MM.1S (cell line): ENCODE results near the gene NR1H2.

Experiments used
- DNase-seq: peaks from one replicate; pipeline ENCODE4 v3.0.0-alpha.2; 2015
- H2AFZ ChIP-seq: fragments of 300-600 bp; sonication (generic); 2 replicates; pipeline ENCODE4 v1.6.0; 2016; ENCODE audit warnings: antibody characterized with exemption, low read length
- H3F3A ChIP-seq: fragments of 300-600 bp; sonication (generic); 2 replicates; pipeline ENCODE4 v1.6.1; 2016; ENCODE audit warnings: mild to moderate bottlenecking, antibody characterized with exemption, low read length, moderate library complexity, mixed read lengths; ENCODE audit not compliant: insufficient read depth
- H3K27ac ChIP-seq: fragments of 300-600 bp; sonication (generic); 2 replicates; pipeline ENCODE4 v1.5.1; 2016; ENCODE audit warnings: mild to moderate bottlenecking, low read length
- H3K27me3 ChIP-seq: fragments of 300-600 bp; sonication (generic); replicated peaks from 2 replicates; pipeline ENCODE4 v1.6.0; 2016; ENCODE audit warnings: low read length; ENCODE audit not compliant: insufficient read depth
- H3K36me3 ChIP-seq: fragments of 300-600 bp; sonication (generic); replicated peaks from 2 replicates; pipeline ENCODE4 v1.6.1; 2016; ENCODE audit warnings: mild to moderate bottlenecking, low read length, mixed read lengths; ENCODE audit not compliant: insufficient read depth
- H3K4me1 ChIP-seq: fragments of 300-600 bp; sonication (generic); 2 replicates; pipeline ENCODE4 v1.6.1; 2016; ENCODE audit warnings: low read length, mixed read lengths
- H3K4me2 ChIP-seq: fragments of 300-600 bp; sonication (generic); 2 replicates; pipeline ENCODE4 v1.6.0; 2016; ENCODE audit warnings: low read depth, low read length
- H3K4me3 ChIP-seq: fragments of 300-600 bp; sonication (generic); 2 replicates; pipeline ENCODE4 v1.5.1; 2016; ENCODE audit warnings: low read length, mixed read lengths
- H3K79me2 ChIP-seq: fragments of 300-600 bp; sonication (generic); 2 replicates; pipeline ENCODE4 v1.6.1; 2016; ENCODE audit warnings: mixed run types, low read length, mixed read lengths
- H3K9ac ChIP-seq: fragments of 300-600 bp; sonication (generic); 2 replicates; pipeline ENCODE4 v1.6.1; 2016; ENCODE audit warnings: low read length, mixed read lengths
- H3K9me2 ChIP-seq: fragments of 300-600 bp; sonication (generic); replicated peaks from 2 replicates; pipeline ENCODE4 v1.6.1; 2016; ENCODE audit warnings: mild to moderate bottlenecking, low read length, mixed read lengths; ENCODE audit not compliant: insufficient read depth
- H3K9me3 ChIP-seq: fragments of 300-600 bp; sonication (generic); replicated peaks from 2 replicates; pipeline ENCODE4 v1.6.1; 2016; ENCODE audit warnings: mild to moderate bottlenecking, low read length, mixed read lengths; ENCODE audit not compliant: insufficient read depth
- H4K20me1 ChIP-seq: fragments of 300-600 bp; sonication (generic); 2 replicates; pipeline ENCODE4 v1.6.1; 2016; ENCODE audit warnings: mild to moderate bottlenecking, low read length, moderate library complexity, mixed read lengths; ENCODE audit not compliant: insufficient read depth
- CTCF ChIP-seq: fragments of 300-600 bp; sonication (generic); IDR thresholded peaks from 2 replicates; pipeline ENCODE4 v1.5.1; 2016; ENCODE audit warnings: antibody characterized with exemption, low read length, mixed read lengths
- EZH2 ChIP-seq: fragments of 300-600 bp; sonication (generic); optimal IDR thresholded peaks from 2 replicates; pipeline ENCODE3; 2017; ENCODE audit warnings: low read depth, mild to moderate bottlenecking, antibody characterized with exemption, low read length, mixed read lengths
- EZH2phosphoT487 ChIP-seq: fragments of 300-600 bp; sonication (generic); IDR thresholded peaks from 2 replicates; pipeline ENCODE4 v1.6.1; 2018; ENCODE audit warnings: antibody characterized with exemption, low read length

Gene NR1H2

GRCh38 chr19:50330365-50331078 lies 45.7 kb upstream of the NR1H2 start:
- no peaks in the 10 kb centered on the region for H3F3A ChIP-seq
- no peak for TF ChIP-seq EZH2phosphoT487
- no peak for TF ChIP-seq EZH2
- no peak for TF ChIP-seq CTCF
- H2AFZ ChIP-seq, result no peak overlapping the region

GRCh38 chr19:50331221-50331993 lies 44.9 kb upstream of the NR1H2 start:
- DNase-seq, result no peak

More at GRCh38 chr19:50330365-50331078, 45.7 kb upstream of the NR1H2 start:
- Histone ChIP-seq H3K4me3 (no peak overlapping the region; the same call in 1 of the 2 replicates), H4K20me1 (no peaks in the 10 kb centered on the region), H3K4me1 (peaks cover 5% of the 10 kb centered on the region; the same call in 1 of the 2 replicates), H3K27me3 (peaks cover 58% of the 10 kb centered on the region), H3K9ac (no peak overlapping the region), H3K9me2 (no peaks in the 10 kb centered on the region), H3K27ac (no peak overlapping the region), H3K9me3 (no peaks in the 10 kb centered on the region), H3K4me2 (peak overlapping the region; percentile 29; the same call in 1 of the 2 replicates), H3K79me2 (no peaks in the 10 kb centered on the region), H3K36me3 (no peaks in the 10 kb centered on the region)
- DNase-seq, result peak; percentile 46

DNA sequence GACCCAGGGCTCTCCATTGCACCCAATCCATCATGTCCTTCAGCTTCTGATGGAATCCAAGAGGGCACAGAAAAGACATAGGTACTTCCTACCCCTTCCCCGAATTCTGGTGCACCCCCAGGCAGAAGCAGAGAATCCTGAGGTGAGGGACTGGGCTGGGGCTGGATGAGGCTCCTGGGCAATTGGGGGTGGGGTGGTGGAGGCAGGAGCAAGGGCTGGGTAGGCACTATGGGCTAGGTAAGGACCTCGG lies 44.3 kb upstream of the NR1H2 start:
- no peak overlapping the region for H3K27ac ChIP-seq
- H3K9me2 ChIP-seq, result no peaks in the 10 kb centered on the region
- H3K4me1 ChIP-seq, result peaks cover 5% of the 10 kb centered on the region; the same call in 1 of the 2 replicates
- DNase-seq, result no peak
- no peak overlapping the region for H3K4me3 ChIP-seq
- H3F3A ChIP-seq, result no peaks in the 10 kb centered on the region
- H3K27me3 ChIP-seq, result peaks cover 65% of the 10 kb centered on the region
- H2AFZ ChIP-seq, result no peak overlapping the region
- no peaks in the 10 kb centered on the region for H3K79me2 ChIP-seq
- TF ChIP-seq CTCF (no peak), EZH2phosphoT487 (no peak), EZH2 (no peak)
- no peaks in the 10 kb centered on the region for H3K9me3 ChIP-seq
- no peak overlapping the region for H3K9ac ChIP-seq
- no peaks in the 10 kb centered on the region for H4K20me1 ChIP-seq
- no peaks in the 10 kb centered on the region for H3K36me3 ChIP-seq
- H3K4me2 ChIP-seq, result no peak overlapping the region

More at GRCh38 chr19:50331221-50331993, 44.9 kb upstream of the NR1H2 start:
- peaks cover 5% of the 10 kb centered on the region; the same call in 1 of the 2 replicates for H3K4me1 ChIP-seq
- H2AFZ ChIP-seq, result no peak overlapping the region
- H3F3A ChIP-seq, result no peaks in the 10 kb centered on the region
- H3K79me2 ChIP-seq, result no peaks in the 10 kb centered on the region
- no peak overlapping the region for H3K27ac ChIP-seq
- no peaks in the 10 kb centered on the region for H3K36me3 ChIP-seq
- H3K4me2 ChIP-seq, result peak overlapping the region; percentile 29; the same call in 1 of the 2 replicates
- peaks cover 64% of the 10 kb centered on the region for H3K27me3 ChIP-seq
- H3K9me2 ChIP-seq, result no peaks in the 10 kb centered on the region
- H3K4me3 ChIP-seq, result no peak overlapping the region; the same call in 1 of the 2 replicates
- H4K20me1 ChIP-seq, result no peaks in the 10 kb centered on the region
- no peaks in the 10 kb centered on the region for H3K9me3 ChIP-seq
- TF ChIP-seq EZH2 (no peak), CTCF (no peak), EZH2phosphoT487 (no peak)
- no peak overlapping the region for H3K9ac ChIP-seq
